Sigmoid colon (tissue), 4 donors: ENCODE measurements around the gene MAPK8IP2.

Experiments used
- EP300 ChIP-seq, 4 donors: sonication (generic); formaldehyde crosslinking; IDR thresholded peaks; one replicate each; pipeline ENCODE4 v1.6.1; 2017; ENCODE audit warnings: antibody characterized with exemption in 4 of 4
- POLR2A ChIP-seq, 2 donors: fragments of 450-650 bp; IDR thresholded peaks; one replicate each; pipeline ENCODE4 v1.6.1; 2016; ENCODE audit warnings: antibody characterized with exemption in 2 of 2, mild to moderate bottlenecking in 2 of 2, moderate library complexity in 2 of 2
- POLR2AphosphoS5 ChIP-seq, 4 donors: sonication (generic); formaldehyde crosslinking; IDR thresholded peaks; one replicate each; pipeline ENCODE4 v1.6.1; 2017; ENCODE audit warnings: antibody characterized with exemption in 4 of 4
- TF ChIP-seq, protein P1 (sequence below), 4 experiments: fragments of 450-650 bp in 3 of 4; fragments of 200-600 bp in 1 of 4; IDR thresholded peaks; one replicate each; pipeline ENCODE4 v1.5.1; 2016 to 2019; ENCODE audit warnings: antibody characterized with exemption in 4 of 4, mild to moderate bottlenecking in 3 of 4, moderate library complexity in 2 of 4

DNA sequence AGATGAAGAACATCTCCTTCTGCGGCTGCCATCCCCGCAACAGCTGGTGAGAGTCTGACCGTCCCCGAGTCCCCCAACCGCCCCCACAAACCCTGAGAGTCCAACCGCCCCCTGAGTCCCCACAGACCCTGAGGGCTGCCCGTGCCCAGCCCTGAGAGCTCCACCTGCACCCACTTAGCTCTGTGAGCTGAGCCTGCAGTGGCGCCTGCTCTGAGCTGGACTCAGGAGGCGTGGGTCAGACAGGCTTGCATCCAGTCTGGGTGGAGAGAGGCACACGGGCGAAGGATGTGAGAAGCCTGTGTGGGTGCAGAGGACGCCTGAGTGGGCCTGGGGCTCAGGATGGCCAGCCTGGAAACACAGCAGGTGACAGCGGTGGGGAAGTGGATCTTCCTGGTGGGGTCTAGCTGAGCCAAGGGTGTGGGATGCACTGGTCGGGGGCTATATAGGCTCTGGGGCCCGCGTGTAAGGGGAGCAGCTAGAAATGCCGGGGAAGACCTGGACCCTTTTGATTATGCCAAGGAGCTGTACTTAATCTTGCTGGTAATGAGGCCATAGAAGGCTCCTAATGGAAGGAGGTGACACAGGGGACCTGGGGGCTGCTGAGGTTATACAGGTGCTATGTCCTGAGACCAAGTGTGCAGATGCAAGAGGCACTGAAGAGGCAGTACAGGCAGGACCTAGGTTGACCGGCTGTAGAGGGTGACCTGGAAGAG lies 6.5 kb downstream of the MAPK8IP2 start:
- TF ChIP-seq, protein P1, sequence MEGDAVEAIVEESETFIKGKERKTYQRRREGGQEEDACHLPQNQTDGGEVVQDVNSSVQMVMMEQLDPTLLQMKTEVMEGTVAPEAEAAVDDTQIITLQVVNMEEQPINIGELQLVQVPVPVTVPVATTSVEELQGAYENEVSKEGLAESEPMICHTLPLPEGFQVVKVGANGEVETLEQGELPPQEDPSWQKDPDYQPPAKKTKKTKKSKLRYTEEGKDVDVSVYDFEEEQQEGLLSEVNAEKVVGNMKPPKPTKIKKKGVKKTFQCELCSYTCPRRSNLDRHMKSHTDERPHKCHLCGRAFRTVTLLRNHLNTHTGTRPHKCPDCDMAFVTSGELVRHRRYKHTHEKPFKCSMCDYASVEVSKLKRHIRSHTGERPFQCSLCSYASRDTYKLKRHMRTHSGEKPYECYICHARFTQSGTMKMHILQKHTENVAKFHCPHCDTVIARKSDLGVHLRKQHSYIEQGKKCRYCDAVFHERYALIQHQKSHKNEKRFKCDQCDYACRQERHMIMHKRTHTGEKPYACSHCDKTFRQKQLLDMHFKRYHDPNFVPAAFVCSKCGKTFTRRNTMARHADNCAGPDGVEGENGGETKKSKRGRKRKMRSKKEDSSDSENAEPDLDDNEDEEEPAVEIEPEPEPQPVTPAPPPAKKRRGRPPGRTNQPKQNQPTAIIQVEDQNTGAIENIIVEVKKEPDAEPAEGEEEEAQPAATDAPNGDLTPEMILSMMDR (IDR thresholded peaks at IDR 0.05): no peak
- TF ChIP-seq POLR2A (IDR thresholded peaks at IDR 0.05): no peak
- TF ChIP-seq POLR2AphosphoS5 (IDR thresholded peaks at IDR 0.05): no peak
- no peak for TF ChIP-seq EP300 (IDR thresholded peaks at IDR 0.05)
